Measurements from ENCODE around the gene LMAN2. TPM values are rescaled to one million over a fixed set of nuclear protein-coding genes. Genes with fewer than 3 reads are reported as not detected.

LMAN2 gene
- total RNA-seq, 2 experiments from 2014 or later = 110 to 117 TPM

GRCh38 chr5:177294632-177295031 lies 56.8 kb downstream of the LMAN2 start:
- ChIA-PET CTCF (interaction anchor here (0.9 kb wide), 1 partner anchor 9 kb away, joined by 3 read pairs; no protein-coding TSS in a partner anchor), POLR2A (no interaction called here)

GRCh38 chr5:177293819-177294581 lies 57.5 kb downstream of the LMAN2 start:
- ChIA-PET POLR2A (no interaction called here), CTCF (interaction anchor here (0.9 to 1.5 kb wide), 2 partner anchors 9 to 16 kb away, joined by 3 to 4 read pairs; no protein-coding TSS in a partner anchor)

GRCh38 chr5:177291735-177292134 lies 59.7 kb downstream of the LMAN2 start:
- CTCF ChIA-PET = interaction anchor here (0.6 to 1.3 kb wide), 3 partner anchors 10 to 53 kb away, joined by 3 to 4 read pairs (median 3); no protein-coding TSS in a partner anchor
- POLR2A ChIA-PET = no interaction called here

- ChIA-PET CTCF (interaction anchor here (1.3 kb wide), 1 partner anchor 19 kb away, joined by 4 read pairs; no protein-coding TSS in a partner anchor), POLR2A (no interaction called here)
These were observed 60.5 kb downstream of the LMAN2 start for GRCh38 chr5:177290816-177291596.

GRCh38 chr5:177288191-177288590 lies 63.3 kb downstream of the LMAN2 start:
- ChIA-PET POLR2A (no interaction called here), CTCF (no interaction called here)

Other genes starting within 250 kb of the LMAN2 start
- 10 to 100 TPM; 78.6 to 80.4 TPM for gene NSD1, start 217.9 kb downstream of the LMAN2 start, total RNA-seq
- 10 to 100 TPM; 33.5 TPM for gene RAB24, start 47.9 kb downstream of the LMAN2 start, total RNA-seq
- 100 to 1,000 TPM; 360 to 372 TPM for gene PRELID1, start 47.9 kb downstream of the LMAN2 start, total RNA-seq
- gene MXD3, start 39.8 kb downstream of the LMAN2 start, total RNA-seq = 10 to 100 TPM; 11.0 to 11.8 TPM
- gene RGS14, start 6.3 kb upstream of the LMAN2 start, total RNA-seq = 10 to 100 TPM; 42.8 to 43.5 TPM
- gene SLC34A1, start 32.8 kb upstream of the LMAN2 start, total RNA-seq = not detected
- not detected for gene PFN3, start 49.0 kb upstream of the LMAN2 start, total RNA-seq
- gene F12, start 57.9 kb upstream of the LMAN2 start, total RNA-seq = 10 to 100 TPM; 12.0 to 12.7 TPM
- gene GRK6, start 75.0 kb upstream of the LMAN2 start, total RNA-seq = 100 to 1,000 TPM; 179 to 180 TPM
- 10 to 100 TPM; 18.7 to 20.1 TPM for gene PRR7, start 95.1 kb upstream of the LMAN2 start, total RNA-seq
- gene DBN1, start 122.0 kb upstream of the LMAN2 start, total RNA-seq = 100 to 1,000 TPM; 102 to 104 TPM
- 10 to 100 TPM; 50.0 to 51.5 TPM for gene PDLIM7, start 145.9 kb upstream of the LMAN2 start, total RNA-seq
- 1 to 10 TPM; 9.8 TPM for gene DOK3, start 158.2 kb upstream of the LMAN2 start, total RNA-seq
- 100 to 1,000 TPM; 204 to 212 TPM for gene DDX41, start 165.3 kb upstream of the LMAN2 start, total RNA-seq
- 10 to 100 TPM; 58.7 to 59.3 TPM for gene FAM193B, start 202.9 kb upstream of the LMAN2 start, total RNA-seq
- gene TMED9, start 240.5 kb upstream of the LMAN2 start, total RNA-seq = 100 to 1,000 TPM; 136 to 137 TPM
- 10 to 100 TPM; 20.7 to 22.7 TPM for gene B4GALT7, start 248.5 kb upstream of the LMAN2 start, total RNA-seq